Fibroblast of lung (primary cell): ENCODE results near the gene CDH4.
A peak's percentile ranks its signal among the peaks of the same experiment; 100 is the strongest.

Experiments used
- EZH2 ChIP-seq: IDR thresholded peaks from 2 replicates; pipeline ENCODE4 v1.5.1; 2012; ENCODE audit warnings: low read length, control low read depth, mild to moderate bottlenecking; ENCODE audit errors: missing control alignments
- TF ChIP-seq, protein P1 (sequence below), 2 donors: IDR thresholded peaks in 1 of 2; conservative IDR thresholded peaks in 1 of 2; 1 replicate in 1 of 2; 2 replicates in 1 of 2; pipeline ENCODE4 v1.5.1; 2011 to 2012; ENCODE audit warnings: low read length in 2 of 2, control low read depth in 1 of 2, inconsistent platforms in 1 of 2, low read depth in 1 of 2, mild to moderate bottlenecking in 1 of 2

DNA sequence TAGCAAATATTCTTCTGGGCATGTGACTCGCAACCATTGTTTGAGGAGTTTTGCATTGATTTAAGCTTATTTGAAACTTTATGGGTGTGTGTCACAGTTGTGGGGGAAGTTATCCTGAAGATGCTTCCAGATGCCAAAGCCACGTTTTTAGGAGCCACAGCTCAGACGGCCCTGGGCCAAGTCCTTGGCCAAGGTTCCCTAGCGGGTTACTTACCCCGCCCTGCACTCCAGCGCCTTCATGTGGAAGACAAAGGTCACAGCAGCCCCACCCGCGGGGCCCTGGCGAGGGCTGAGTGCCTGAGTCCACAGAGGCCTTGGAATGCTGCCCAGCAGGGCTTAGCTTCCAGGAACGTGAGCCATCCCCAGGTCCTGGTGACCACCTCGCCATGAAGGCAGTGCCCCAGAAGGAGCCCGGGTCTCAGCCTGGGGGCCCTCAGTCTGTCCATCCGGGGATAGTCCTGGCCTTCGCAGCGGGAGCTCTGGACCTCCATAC is 308.3 kb downstream of the CDH4 start:
- TF ChIP-seq, protein P1, sequence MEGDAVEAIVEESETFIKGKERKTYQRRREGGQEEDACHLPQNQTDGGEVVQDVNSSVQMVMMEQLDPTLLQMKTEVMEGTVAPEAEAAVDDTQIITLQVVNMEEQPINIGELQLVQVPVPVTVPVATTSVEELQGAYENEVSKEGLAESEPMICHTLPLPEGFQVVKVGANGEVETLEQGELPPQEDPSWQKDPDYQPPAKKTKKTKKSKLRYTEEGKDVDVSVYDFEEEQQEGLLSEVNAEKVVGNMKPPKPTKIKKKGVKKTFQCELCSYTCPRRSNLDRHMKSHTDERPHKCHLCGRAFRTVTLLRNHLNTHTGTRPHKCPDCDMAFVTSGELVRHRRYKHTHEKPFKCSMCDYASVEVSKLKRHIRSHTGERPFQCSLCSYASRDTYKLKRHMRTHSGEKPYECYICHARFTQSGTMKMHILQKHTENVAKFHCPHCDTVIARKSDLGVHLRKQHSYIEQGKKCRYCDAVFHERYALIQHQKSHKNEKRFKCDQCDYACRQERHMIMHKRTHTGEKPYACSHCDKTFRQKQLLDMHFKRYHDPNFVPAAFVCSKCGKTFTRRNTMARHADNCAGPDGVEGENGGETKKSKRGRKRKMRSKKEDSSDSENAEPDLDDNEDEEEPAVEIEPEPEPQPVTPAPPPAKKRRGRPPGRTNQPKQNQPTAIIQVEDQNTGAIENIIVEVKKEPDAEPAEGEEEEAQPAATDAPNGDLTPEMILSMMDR (conservative IDR thresholded peaks at IDR 0.05 in 1 of 2, IDR thresholded peaks at IDR 0.05 in 1 of 2; ENCODE audit: low read depth in 1 of 2, low read length in 2 of 2): peak in 1 of 2 donors; percentile 26
- TF ChIP-seq EZH2: no peak
